Gastrocnemius medialis (tissue), 4 donors: Measurements from ENCODE around the gene MDFIC.

Experiments used
- POLR2A ChIP-seq, 2 donors: fragments of 450-650 bp; IDR thresholded peaks; one replicate each; pipeline ENCODE4 v1.6.1; 2017; ENCODE audit warnings: antibody characterized with exemption in 2 of 2, mild to moderate bottlenecking in 2 of 2, moderate library complexity in 2 of 2
- TF ChIP-seq, protein P1 (sequence below), 5 experiments: fragments of 450-650 bp in 3 of 5; fragments of 200-600 bp in 2 of 5; sonication (generic) in 2 of 5; IDR thresholded peaks in 4 of 5; conservative IDR thresholded peaks in 1 of 5; 1 replicate in 4 of 5; 2 replicates in 1 of 5; pipeline ENCODE4 v1.5.1; 2016 to 2019; ENCODE audit warnings: antibody characterized with exemption in 5 of 5, mild to moderate bottlenecking in 3 of 5, moderate library complexity in 3 of 5

DNA sequence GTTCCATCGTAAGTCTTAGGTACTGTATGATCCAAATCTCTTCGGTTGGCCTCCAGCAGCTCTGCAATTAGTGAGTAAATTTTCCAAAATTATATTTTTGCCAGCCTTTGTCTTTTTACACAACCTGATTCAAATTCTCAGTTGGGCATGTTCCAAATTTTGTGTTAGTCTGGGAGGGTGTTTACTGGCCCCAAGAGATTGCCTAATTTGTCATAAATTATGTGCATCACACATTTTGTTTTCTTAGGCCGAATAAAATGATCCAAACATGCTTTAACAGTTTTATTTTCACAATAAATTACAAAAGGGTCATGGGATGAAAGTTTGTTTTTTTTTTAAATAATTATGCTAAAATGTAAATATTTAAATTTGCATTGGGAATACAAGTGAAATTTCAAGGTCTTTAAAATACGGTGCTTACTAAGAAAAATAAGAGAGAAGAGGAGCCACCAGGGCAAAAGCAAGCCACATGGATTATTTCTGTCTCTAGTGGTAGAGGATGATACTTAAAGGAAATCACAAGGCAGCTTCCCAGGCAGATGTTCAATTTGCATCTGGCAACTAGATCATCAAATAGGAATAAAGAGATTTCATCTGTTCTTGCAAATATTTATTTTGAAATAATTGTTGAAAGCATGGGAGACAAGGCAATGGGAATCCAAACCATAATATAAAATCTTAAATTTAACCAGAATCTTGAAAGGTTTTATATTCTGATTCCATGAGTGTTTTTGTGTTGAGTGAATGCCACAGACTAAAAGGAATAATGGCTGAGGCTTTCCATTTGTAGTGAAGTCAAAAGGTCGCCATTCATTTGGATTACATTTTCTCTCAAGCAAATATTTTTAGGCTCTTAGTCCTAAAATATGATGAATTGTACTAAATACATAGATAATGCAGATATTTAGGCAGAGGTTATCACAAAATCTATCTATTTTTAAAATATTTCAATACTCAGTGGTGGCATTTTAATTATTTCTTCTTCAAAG lies 111.1 kb downstream of the MDFIC start:
- TF ChIP-seq POLR2A (IDR thresholded peaks at IDR 0.05) = no peak
- TF ChIP-seq, protein P1, sequence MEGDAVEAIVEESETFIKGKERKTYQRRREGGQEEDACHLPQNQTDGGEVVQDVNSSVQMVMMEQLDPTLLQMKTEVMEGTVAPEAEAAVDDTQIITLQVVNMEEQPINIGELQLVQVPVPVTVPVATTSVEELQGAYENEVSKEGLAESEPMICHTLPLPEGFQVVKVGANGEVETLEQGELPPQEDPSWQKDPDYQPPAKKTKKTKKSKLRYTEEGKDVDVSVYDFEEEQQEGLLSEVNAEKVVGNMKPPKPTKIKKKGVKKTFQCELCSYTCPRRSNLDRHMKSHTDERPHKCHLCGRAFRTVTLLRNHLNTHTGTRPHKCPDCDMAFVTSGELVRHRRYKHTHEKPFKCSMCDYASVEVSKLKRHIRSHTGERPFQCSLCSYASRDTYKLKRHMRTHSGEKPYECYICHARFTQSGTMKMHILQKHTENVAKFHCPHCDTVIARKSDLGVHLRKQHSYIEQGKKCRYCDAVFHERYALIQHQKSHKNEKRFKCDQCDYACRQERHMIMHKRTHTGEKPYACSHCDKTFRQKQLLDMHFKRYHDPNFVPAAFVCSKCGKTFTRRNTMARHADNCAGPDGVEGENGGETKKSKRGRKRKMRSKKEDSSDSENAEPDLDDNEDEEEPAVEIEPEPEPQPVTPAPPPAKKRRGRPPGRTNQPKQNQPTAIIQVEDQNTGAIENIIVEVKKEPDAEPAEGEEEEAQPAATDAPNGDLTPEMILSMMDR (IDR thresholded peaks at IDR 0.05 in 4 of 5, conservative IDR thresholded peaks at IDR 0.05 in 1 of 5) = no peak
